HG02852 (cell line): ENCODE measurements around the gene CLPTM1.
"Not testable (repeated sequence)": the region's sequence is repeated elsewhere in the genome, so short reads cannot be mapped to it uniquely, and the experiment has no call there.

Source experiments
- ATAC-seq: cut with Tn5 transposase; IDR thresholded peaks from one replicate; pipeline ENCODE4 v1.9.1; 2021; ENCODE audit warnings: mild to moderate bottlenecking, moderate library complexity; ENCODE audit not compliant: unreplicated experiment

Gene CLPTM1, protein sequence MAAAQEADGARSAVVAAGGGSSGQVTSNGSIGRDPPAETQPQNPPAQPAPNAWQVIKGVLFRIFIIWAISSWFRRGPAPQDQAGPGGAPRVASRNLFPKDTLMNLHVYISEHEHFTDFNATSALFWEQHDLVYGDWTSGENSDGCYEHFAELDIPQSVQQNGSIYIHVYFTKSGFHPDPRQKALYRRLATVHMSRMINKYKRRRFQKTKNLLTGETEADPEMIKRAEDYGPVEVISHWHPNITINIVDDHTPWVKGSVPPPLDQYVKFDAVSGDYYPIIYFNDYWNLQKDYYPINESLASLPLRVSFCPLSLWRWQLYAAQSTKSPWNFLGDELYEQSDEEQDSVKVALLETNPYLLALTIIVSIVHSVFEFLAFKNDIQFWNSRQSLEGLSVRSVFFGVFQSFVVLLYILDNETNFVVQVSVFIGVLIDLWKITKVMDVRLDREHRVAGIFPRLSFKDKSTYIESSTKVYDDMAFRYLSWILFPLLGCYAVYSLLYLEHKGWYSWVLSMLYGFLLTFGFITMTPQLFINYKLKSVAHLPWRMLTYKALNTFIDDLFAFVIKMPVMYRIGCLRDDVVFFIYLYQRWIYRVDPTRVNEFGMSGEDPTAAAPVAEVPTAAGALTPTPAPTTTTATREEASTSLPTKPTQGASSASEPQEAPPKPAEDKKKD

DNA sequence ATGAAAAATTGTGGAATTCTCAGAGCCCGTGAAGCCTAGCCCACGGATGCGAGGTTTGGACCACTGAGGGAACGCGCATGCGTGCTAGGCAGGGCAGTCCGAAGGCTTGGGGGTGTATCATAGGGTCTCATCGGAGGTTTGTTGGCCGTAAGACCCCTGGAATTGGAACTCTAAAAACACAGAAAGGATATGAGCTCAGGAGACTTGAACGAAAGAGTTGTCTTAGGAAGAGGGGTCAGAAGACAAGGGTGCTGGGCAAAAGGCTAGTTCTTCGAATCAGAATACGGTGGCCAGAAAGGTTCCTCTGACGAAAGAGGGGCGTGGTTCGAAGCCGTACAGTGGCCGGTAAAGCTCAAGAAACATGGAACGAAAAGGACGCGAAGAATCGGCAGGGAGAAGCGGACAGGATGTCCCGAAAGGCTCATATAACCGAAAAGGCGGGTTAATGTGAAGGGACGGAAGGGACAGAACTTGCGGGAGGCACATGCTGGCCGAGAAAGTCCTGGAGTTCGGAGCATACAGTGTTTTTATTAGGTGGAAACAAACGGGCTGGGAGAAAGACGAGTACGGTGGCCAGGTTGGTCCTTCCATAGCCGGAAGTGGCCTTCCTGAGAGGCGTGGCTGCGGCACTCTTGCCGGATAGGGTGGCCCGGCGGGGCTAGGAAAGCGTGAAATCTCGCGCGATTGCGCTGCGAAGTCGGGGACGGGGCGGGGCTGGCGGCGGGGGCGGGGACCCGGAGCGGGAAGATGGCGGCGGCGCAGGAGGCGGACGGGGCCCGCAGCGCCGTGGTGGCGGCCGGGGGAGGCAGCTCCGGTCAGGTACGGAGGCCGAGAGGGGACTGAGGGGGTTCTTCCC lies at the start of gene CLPTM1:
Gene CLPTM1 (plus strand): TSS at position 732 of the 856 bp plus-strand sequence. CDS start 16 bp downstream, at position 748.
- ATAC-seq = peak; percentile 78

DNA sequence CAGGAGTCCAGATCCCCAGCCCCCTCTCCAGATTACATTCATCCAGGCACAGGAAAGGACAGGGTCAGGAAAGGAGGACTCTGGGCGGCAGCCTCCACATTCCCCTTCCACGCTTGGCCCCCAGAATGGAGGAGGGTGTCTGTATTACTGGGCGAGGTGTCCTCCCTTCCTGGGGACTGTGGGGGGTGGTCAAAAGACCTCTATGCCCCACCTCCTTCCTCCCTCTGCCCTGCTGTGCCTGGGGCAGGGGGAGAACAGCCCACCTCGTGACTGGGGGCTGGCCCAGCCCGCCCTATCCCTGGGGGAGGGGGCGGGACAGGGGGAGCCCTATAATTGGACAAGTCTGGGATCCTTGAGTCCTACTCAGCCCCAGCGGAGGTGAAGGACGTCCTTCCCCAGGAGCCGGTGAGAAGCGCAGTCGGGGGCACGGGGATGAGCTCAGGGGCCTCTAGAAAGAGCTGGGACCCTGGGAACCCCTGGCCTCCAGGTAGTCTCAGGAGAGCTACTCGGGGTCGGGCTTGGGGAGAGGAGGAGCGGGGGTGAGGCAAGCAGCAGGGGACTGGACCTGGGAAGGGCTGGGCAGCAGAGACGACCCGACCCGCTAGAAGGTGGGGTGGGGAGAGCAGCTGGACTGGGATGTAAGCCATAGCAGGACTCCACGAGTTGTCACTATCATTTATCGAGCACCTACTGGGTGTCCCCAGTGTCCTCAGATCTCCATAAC lies 49.6 kb upstream of the CLPTM1 start, which contains the start of gene APOE:
Gene APOE (plus strand): TSS at position 360 of the 724 bp plus-strand sequence. CDS start 829 bp downstream, outside the sequence.
- no peak for ATAC-seq

DNA sequence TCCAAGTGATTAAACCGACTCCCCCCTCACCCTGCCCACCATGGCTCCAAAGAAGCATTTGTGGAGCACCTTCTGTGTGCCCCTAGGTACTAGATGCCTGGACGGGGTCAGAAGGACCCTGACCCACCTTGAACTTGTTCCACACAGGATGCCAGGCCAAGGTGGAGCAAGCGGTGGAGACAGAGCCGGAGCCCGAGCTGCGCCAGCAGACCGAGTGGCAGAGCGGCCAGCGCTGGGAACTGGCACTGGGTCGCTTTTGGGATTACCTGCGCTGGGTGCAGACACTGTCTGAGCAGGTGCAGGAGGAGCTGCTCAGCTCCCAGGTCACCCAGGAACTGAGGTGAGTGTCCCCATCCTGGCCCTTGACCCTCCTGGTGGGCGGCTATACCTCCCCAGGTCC lies 47.6 kb upstream of the CLPTM1 start:
- ATAC-seq = no peak

DNA sequence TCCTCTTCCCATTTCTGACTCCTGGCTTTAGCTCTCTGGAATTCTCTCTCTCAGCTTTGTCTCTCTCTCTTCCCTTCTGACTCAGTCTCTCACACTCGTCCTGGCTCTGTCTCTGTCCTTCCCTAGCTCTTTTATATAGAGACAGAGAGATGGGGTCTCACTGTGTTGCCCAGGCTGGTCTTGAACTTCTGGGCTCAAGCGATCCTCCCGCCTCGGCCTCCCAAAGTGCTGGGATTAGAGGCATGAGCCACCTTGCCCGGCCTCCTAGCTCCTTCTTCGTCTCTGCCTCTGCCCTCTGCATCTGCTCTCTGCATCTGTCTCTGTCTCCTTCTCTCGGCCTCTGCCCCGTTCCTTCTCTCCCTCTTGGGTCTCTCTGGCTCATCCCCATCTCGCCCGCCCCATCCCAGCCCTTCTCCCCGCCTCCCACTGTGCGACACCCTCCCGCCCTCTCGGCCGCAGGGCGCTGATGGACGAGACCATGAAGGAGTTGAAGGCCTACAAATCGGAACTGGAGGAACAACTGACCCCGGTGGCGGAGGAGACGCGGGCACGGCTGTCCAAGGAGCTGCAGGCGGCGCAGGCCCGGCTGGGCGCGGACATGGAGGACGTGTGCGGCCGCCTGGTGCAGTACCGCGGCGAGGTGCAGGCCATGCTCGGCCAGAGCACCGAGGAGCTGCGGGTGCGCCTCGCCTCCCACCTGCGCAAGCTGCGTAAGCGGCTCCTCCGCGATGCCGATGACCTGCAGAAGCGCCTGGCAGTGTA lies 46.9 kb upstream of the CLPTM1 start:
- no peak for ATAC-seq

DNA sequence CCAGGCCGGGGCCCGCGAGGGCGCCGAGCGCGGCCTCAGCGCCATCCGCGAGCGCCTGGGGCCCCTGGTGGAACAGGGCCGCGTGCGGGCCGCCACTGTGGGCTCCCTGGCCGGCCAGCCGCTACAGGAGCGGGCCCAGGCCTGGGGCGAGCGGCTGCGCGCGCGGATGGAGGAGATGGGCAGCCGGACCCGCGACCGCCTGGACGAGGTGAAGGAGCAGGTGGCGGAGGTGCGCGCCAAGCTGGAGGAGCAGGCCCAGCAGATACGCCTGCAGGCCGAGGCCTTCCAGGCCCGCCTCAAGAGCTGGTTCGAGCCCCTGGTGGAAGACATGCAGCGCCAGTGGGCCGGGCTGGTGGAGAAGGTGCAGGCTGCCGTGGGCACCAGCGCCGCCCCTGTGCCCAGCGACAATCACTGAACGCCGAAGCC lies 46.3 kb upstream of the CLPTM1 start:
- no peak for ATAC-seq

DNA sequence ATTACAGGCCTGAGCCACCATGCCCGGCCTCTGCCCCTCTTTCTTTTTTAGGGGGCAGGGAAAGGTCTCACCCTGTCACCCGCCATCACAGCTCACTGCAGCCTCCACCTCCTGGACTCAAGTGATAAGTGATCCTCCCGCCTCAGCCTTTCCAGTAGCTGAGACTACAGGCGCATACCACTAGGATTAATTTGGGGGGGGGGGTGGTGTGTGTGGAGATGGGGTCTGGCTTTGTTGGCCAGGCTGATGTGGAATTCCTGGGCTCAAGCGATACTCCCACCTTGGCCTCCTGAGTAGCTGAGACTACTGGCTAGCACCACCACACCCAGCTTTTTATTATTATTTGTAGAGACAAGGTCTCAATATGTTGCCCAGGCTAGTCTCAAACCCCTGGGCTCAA lies 45.4 kb upstream of the CLPTM1 start:
- ATAC-seq = no peak

DNA sequence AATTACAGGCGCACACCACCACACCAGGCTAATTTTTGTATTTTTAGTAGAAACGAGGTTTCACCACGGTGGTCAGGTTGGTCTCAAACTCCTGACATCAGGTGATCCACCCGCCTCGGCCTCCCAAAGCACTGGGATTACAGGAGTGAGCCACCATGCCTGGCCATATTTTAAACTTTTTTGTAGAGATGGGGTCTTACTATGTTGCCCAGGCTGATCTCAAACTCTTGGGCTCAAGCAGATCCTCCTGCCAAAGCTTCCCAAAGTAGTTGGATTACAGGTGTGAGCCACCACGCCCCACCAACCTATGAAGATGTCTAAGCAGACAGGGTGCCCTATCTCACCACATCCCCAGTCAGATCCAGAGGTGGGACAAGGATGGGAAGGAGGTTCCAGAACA lies 43.3 kb upstream of the CLPTM1 start:
- not testable (repeated sequence) for ATAC-seq

DNA sequence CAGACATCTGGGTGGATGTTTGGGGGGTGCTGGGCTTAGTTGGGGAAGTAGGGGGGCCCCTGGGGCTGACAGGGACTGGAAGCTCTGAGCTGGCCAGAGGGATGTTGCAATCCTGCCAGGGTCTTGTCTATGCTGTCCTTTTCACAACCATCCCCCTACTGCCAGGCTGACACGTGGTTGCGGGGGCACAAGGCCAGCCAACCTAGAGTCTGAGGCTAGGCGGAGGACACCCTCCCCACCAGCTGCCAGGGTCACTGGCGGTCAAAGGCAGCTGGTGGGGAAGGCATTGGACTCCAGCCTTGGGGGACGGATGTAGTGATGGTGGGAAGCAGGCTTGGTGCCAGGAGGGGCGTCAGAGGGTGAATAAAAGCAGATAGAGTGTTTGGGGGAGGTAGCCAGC lies 42.3 kb upstream of the CLPTM1 start:
- no peak for ATAC-seq

DNA sequence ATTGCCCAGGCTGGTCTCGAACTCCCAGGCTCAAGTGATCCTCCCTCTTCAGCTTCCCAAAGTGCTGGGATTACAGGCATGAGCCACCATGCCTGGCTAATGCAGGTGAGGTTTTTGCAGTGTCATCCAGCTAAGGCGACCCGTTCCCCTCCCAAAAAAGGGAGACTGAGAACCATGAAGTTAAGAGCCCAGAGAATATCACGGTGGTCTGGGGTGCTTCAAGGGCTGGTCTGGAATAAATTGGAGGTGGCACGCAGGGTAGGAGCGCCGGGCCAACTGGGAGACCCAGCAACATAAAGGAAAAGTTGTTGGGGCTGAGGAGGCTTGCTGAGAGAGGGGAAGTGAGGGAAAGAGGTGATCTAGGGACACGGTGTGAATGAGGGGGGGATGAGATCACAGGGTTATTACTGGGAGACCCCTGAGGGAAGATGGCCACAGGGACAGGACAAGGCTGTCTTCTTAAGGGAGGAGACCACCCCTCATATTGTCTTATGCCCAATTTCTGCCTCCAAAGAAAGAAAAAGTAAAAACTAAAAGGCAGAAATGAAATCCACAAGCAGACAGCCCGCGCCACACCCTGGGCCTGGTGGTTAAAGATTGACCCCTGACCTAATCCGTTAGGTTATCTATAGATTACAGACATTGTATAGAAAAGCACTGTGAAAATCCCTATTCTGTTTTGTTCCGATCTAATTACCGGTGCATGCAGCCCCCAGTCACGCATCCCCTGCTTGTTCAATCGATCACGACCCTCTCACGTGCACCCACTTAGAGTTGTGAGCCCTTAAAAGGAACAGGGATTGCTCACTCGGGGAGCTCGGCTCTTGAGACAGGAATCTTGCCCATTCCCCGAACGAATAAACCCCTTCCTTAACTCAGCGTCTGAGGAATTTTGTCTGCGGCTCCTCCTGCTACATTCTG lies 41.4 kb upstream of the CLPTM1 start:
- ATAC-seq = not testable (repeated sequence)

DNA sequence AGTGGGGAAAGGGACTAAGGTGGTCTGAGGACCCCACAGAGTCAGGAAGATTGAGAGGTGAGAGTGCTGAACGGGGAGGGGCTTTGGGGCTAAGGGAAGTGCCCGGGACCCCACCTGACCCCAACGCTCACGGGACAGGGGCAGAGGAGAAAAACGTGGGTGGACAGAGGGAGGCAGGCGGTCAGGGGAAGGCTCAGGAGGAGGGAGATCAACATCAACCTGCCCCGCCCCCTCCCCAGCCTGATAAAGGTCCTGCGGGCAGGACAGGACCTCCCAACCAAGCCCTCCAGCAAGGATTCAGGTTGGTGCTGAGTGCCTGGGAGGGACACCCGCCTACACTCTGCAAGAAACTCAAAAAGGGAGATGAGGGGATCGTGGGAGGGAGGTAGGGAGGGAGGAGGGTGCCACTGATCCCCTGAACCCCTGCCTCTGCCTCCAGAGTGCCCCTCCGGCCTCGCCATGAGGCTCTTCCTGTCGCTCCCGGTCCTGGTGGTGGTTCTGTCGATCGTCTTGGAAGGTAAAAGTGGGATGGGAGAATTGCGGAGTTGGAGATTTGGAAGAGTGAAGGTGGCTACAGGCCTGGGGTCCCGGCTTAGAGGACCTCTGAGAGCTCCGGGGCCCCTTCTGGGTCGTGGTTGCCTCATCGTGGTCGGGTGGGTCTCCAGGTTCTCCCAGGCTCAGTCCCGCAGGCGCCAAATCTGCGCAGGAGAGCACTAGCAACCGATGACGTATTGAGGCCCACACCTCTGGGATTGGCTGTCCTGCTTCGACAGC lies 40.6 kb upstream of the CLPTM1 start, which contains the start of gene APOC1:
Gene APOC1 (plus strand): TSS at position 176 of the 774 bp plus-strand sequence. CDS start 284 bp downstream, at position 460.
- ATAC-seq = peak; percentile 91

DNA sequence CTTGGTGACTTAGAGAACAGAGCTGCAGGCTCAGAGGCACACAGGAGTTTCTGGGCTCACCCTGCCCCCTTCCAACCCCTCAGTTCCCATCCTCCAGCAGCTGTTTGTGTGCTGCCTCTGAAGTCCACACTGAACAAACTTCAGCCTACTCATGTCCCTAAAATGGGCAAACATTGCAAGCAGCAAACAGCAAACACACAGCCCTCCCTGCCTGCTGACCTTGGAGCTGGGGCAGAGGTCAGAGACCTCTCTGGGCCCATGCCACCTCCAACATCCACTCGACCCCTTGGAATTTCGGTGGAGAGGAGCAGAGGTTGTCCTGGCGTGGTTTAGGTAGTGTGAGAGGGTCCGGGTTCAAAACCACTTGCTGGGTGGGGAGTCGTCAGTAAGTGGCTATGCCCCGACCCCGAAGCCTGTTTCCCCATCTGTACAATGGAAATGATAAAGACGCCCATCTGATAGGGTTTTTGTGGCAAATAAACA lies 30.9 kb upstream of the CLPTM1 start:
- no peak for ATAC-seq

DNA sequence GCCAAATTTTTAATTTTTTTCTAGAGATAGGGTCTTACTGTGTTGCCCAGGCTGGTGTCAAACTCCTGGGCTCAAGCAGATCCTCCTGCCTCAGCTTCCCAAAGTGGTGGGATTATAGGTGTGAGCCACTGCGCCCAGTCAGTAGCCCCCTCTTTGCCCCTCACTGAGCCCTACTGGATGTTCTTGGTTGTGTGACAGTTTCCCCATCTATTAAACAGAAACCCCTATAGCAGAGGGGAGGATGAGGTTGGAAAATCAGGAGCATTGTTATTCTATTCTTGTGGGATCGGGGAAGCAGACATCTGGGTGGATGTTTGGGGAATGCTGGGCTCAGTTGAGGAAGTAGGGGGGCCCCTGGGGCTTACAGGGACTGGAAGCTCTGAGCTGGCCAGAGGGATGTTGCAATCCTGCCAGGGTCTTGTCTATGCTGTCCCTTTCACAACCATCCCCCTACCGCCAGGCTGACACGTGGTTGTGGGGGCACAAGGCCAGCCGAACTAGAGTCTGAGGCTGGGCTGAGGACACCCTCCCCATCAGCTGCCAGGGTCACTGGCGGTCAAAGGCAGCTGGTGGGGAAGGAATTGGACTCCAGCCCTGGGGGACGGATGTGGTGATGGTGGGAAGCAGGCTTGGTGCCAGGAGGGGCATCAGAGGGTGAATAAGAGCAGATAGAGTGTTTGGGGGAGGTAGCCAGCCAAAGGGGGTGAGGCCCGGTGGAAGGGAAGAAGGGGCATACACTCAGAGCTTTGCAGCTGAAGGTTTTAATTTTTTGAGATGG lies 29.9 kb upstream of the CLPTM1 start:
- ATAC-seq = no peak

DNA sequence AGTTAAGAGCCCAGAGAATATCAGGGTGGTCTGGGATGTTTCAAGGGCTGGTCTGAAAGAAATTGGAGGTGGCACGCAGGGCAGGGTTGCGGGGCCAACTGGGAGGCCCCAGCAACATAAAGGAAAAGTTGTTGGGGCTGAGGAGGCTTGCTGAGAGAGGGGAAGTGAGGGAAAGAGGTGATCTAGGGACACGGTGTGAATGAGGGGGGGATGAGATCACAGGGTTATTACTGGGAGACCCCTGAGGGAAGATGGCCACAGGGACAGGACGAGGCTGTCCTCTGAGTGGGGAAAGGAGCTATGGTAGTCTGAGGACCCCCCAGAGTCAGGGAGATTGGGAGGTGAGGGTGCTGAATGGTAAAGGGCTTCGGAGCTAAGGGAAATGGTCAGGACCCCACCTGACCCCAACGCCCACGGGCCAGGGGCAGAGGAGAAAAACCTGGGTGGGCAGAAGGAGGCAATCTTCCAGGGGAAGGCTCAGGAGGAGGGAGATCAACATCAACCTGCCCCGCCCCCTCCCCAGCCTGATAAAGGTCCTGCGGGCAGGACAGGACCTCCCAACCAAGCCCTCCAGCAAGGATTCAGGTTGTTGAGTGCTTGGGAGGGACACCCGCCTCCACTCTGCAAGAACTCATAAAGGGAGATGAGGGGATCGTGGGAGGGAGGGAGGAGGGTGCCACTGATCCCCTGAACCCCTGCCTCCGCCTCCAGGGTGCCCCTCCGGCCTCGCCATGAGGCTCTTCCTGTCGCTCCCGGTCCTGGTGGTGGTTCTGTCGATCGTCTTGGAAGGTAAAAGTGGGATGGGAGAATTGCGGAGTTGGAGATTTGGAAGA lies 28.7 kb upstream of the CLPTM1 start:
- ATAC-seq = not testable (repeated sequence)

DNA sequence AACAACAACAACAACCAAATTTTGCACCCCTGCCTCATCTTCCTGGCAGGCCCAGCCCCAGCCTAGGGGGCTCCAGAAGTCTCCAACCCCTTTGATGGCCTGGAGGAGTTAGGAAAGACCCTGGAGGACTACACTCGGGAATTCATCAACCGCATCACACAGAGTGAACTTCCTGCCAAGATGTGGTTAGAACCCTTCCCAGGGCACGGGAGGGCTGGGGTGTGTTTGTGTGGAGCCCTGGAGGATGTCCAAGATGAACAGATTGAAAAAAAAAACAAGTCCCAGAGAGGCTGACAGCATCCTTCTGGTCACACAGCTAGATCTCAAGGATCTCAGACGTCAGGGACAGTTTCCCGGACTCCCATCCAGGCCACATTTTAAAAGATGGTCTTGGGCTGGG lies 27.4 kb upstream of the CLPTM1 start:
- ATAC-seq = no peak

DNA sequence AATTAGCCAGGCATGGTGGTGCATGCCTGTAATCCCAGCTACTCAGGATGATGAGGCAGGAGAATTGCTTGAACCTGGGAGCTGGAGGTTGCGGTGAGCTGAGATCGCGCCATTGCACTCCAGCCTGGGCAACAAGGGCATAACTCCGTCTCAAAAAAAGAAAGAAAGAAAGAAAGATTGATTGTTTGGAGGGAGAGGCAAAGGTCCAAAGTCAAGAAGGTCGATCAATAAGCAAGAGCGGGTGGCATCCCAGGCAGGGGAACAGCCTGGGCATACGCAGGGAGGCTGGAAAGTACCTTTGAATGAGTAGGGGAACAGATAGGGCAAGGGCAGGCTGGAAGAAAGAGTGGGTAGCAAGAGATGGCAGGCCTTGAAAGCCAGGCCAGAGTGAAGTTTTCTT lies 25.1 kb upstream of the CLPTM1 start:
- ATAC-seq = no peak

DNA sequence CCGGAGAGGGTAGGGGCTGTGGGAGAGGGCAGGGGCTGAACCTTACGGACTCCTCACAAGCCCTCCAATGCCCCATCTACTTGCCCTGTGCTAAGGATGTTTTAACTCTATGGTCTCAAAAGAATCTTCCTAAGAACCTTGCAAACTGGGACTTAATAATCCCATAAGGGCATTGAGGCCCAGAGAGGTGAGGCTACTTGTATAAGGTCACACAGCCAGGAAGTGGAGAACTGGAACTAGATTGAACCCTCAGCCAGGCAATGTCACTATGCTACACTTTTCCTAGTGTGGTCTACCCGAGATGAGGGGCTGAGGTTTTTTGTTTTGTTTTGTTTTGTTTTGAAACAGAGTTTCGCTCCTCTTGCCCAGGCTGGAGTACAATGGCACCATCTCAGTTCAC lies 23.6 kb upstream of the CLPTM1 start:
- no peak for ATAC-seq
